Heart right ventricle (tissue), 16 donors: ENCODE data around the gene SND1. TPM values are rescaled to one million over a fixed set of nuclear protein-coding genes. Genes with fewer than 3 reads are reported as not detected.

ENCODE experiments used
- ATAC-seq, 8 donors: fragments of 200-7000 bp; cut with Tn5 transposase; one replicate each; pipeline ENCODE4 v1.9.1; 2020; ENCODE audit warnings: mild to moderate bottlenecking in 8 of 8, moderate library complexity in 8 of 8, moderate number of reproducible peaks in 1 of 8
- DNase-seq, 2 donors: peaks; one replicate each; pipeline ENCODE4 v3.0.0-alpha.2; 2020
- H3K27ac ChIP-seq, 10 donors: fragments of 200-600 bp; sonication (generic) in 2 of 10; one replicate each; pipeline versions ENCODE4 v1.5.0 to v1.8.0; 2020 to 2022; ENCODE audit warnings: mild to moderate bottlenecking in 3 of 10
- H3K27me3 ChIP-seq, 7 donors: fragments of 200-600 bp; one replicate each; pipeline ENCODE4 v1.8.0; 2021 to 2022; ENCODE audit warnings: mild to moderate bottlenecking in 2 of 7
- H3K36me3 ChIP-seq, 9 donors: fragments of 200-600 bp; sonication (generic) in 1 of 9; one replicate each; pipeline versions ENCODE4 v1.5.0 to v1.8.0; 2020 to 2022; ENCODE audit warnings: mild to moderate bottlenecking in 2 of 9
- H3K4me1 ChIP-seq, 9 donors: fragments of 200-600 bp; sonication (generic) in 1 of 9; one replicate each; pipeline versions ENCODE4 v1.5.0 to v1.8.0; 2020 to 2022; ENCODE audit warnings: mild to moderate bottlenecking in 4 of 9
- H3K4me3 ChIP-seq, 10 donors: fragments of 200-600 bp; sonication (generic) in 2 of 10; one replicate each; pipeline versions ENCODE4 v1.5.0 to v1.8.0; 2020 to 2022; ENCODE audit warnings: mild to moderate bottlenecking in 7 of 10, moderate library complexity in 2 of 10
- H3K9me3 ChIP-seq, 11 donors: fragments of 200-600 bp in 10 of 11; sonication (generic) in 2 of 11; one replicate each; pipeline versions ENCODE4 v1.5.0 to v1.8.0; 2013 to 2022; ENCODE audit warnings: mild to moderate bottlenecking in 2 of 11, control low read depth in 1 of 11, moderate library complexity in 1 of 11
- CTCF ChIP-seq, 9 donors: fragments of 200-600 bp; sonication (generic) in 2 of 9; IDR thresholded peaks; one replicate each; pipeline versions ENCODE4 v1.5.0 to v1.8.0; 2021 to 2022; ENCODE audit warnings: antibody characterized with exemption in 9 of 9, mild to moderate bottlenecking in 5 of 9, moderate library complexity in 1 of 9
- WGBS, 2 donors: extraction: QIAGEN DNeasy Blood & Tissue Kit; methylation state at CpG; one replicate each; pipeline ENCODE4 v1.1.7; 2013; ENCODE audit warnings: inconsistent platforms in 1 of 2; 5-methylcytosine and 5-hydroxymethylcytosine counted together
- intact Hi-C, 10 donors: fragments of 100-400 bp; cut with DNase I; formaldehyde crosslinking; loops; one replicate each; pipeline versions ENCODE4 v1.11.1 to v1.14.2; 2022
- polyA plus RNA-seq, 2 donors: library from polyadenylated mRNA; stranded (reverse); fragments of 200-250 nt; gene quantifications; one replicate each; pipeline ENCODE4 v1.2.3, GENCODE V29; 2013
- total RNA-seq, 10 donors: library from RNA; stranded (reverse); fragmentation: NEBNext Ultra II Directional in 3 of 10; extraction: Animal tissue kit (Norgen Biotek cat#: 25700) in 3 of 10; gene quantifications; one replicate each; pipeline versions ENCODE4 v1.2.1 to v1.2.4, GENCODE V29; 2021 to 2023
- donor health status: Arrhythmogenic right ventricular cardiomyopathy.
- donor health status: ischemic (EF 13 %, LVEDD 7.1; RV severe dilation, severe dysfunction).
- donor health status: healthy with polysubstance abuse.
- donor health status: DM: no; HTN: yes; CAD: no.
- donor health status: DM: no; HTN: no; CAD: no.
- donor health status: ischemic (EF 25% LVEDD 6.9; RV normal size, moderate dysfunction).
- donor health status: ischemic (EF 25% LVEDD 5.7; RV mildly dilated, moderate dysfunction).
- donor health status: healthy.
- donor health status: DM: yes; HTN: yes; CAD: no.
- donor health status: Ischemic cardiomyopathy.
- donor health status: ischemic (EF 35%, LVEDD 5.7; RV mildly dilated, moderate dysfunction).
- donor health status: nonischemic (EF 11% LVEDD 7.7; RV severe dilation, severe dysfunction).
- donor health status: DM: yes; HTN: yes; CAD: no.
- donor health status: PGD.
- donor health status: ischemic (EF 29% LVEDD 5.4; RV normal size, mild dysfunction).
- donor health status: nonischemic (EF 23%, LVEDD 6.1; RV moderate dilation, normal function).

SND1 gene
- total and polyA plus RNA-seq, 12 donors = 39.9 to 107 (median 80.8) TPM

- H3K36me3 ChIP-seq = no peaks in the 10 kb centered on the region
- intact Hi-C loops = no loop called here
- H3K27me3 ChIP-seq = peaks cover 9 to 84% (median 70%) of the 10 kb centered on the region in 7 donors
- 89 to 94% methylated on average over 5 of the region's 5 CpGs for WGBS, 2 donors
- no peak overlapping the region for H3K27ac ChIP-seq
- ATAC-seq (no peak), DNase-seq (no peak)
- no peak for TF ChIP-seq CTCF (IDR thresholded peaks at IDR 0.05)
- H3K4me1 ChIP-seq = peaks cover 0 to 4% (median 0%) of the 10 kb centered on the region in 9 donors
- H3K9me3 ChIP-seq = no peaks in the 10 kb centered on the region
- no peak overlapping the region for H3K4me3 ChIP-seq
These were observed 35.3 kb upstream of the SND1 start for GRCh38 chr7:127616724-127617123.

GRCh38 chr7:127618042-127618441 is 34.0 kb upstream of the SND1 start, which contains the start of gene PAX4:
PAX4 (minus strand) TSS chr7:127618142; CDS start chr7:127615928, 2,214 bp downstream.
- Histone ChIP-seq H3K36me3 (no peaks in the 10 kb centered on the region), H3K27me3 (peaks cover 9 to 97% (median 74%) of the 10 kb centered on the region in 7 donors), H3K9me3 (no peaks in the 10 kb centered on the region), H3K4me3 (no peak within 1 kb of the TSS), H3K4me1 (peaks cover 0 to 4% (median 0%) of the 10 kb centered on the region in 9 donors), H3K27ac (no peak within 1 kb of the TSS)
- DNase-seq (no peak), ATAC-seq (no peak)
- TF ChIP-seq CTCF (IDR thresholded peaks at IDR 0.05) = no peak
- WGBS, 2 donors = 45 to 50% methylated on average over 2 of the region's 2 CpGs
- intact Hi-C loops = no loop called here

GRCh38 chr7:127618775-127619174 is 33.2 kb upstream of the SND1 start:
- ATAC-seq = no peak
- H3K4me3 ChIP-seq = no peak overlapping the region
- intact Hi-C loops = no loop called here
- no peak for TF ChIP-seq CTCF (IDR thresholded peaks at IDR 0.05)
- no peak for DNase-seq
- H3K9me3 ChIP-seq = no peaks in the 10 kb centered on the region
- 60 to 70% methylated on average over 1 of the region's 1 CpG for WGBS, 2 donors
- H3K36me3 ChIP-seq = no peaks in the 10 kb centered on the region
- H3K4me1 ChIP-seq = peaks cover 0 to 4% (median 0%) of the 10 kb centered on the region in 9 donors
- H3K27me3 ChIP-seq = peaks cover 9 to 97% (median 75%) of the 10 kb centered on the region in 7 donors
- H3K27ac ChIP-seq = no peak overlapping the region

- H3K4me1 ChIP-seq = peaks cover 0 to 4% (median 0%) of the 10 kb centered on the region in 9 donors
- 8 to 10% methylated on average over 27 of the region's 27 CpGs for WGBS, 2 donors
- no peaks in the 10 kb centered on the region for H3K36me3 ChIP-seq
- no peak overlapping the region for H3K27ac ChIP-seq
- H3K27me3 ChIP-seq = peaks cover 9 to 91% (median 72%) of the 10 kb centered on the region in 7 donors
- intact Hi-C loops = no loop called here
- no peaks in the 10 kb centered on the region for H3K9me3 ChIP-seq
- ATAC-seq (peak in 1 of 8 donors; percentile 26), DNase-seq (no peak)
- TF ChIP-seq CTCF (IDR thresholded peaks at IDR 0.05) = no peak
- H3K4me3 ChIP-seq = no peak overlapping the region
These were observed 32.2 kb upstream of the SND1 start for GRCh38 chr7:127619681-127620405.
